HUES64 (cell line): ENCODE measurements around the gene NTM.

Experiments
- H3K27ac ChIP-seq: 2 replicates; pipeline ENCODE4 v1.7.0; 2013; ENCODE audit warnings: low read depth, low read length, inconsistent platforms
- H3K27me3 ChIP-seq: 2 replicates; pipeline ENCODE4 v1.6.1; 2013; ENCODE audit warnings: mild to moderate bottlenecking, low read length; ENCODE audit not compliant: insufficient read depth
- H3K36me3 ChIP-seq: 2 replicates; pipeline ENCODE4 v1.6.1; 2013; ENCODE audit warnings: mild to moderate bottlenecking, low read length; ENCODE audit not compliant: insufficient read depth
- H3K4me1 ChIP-seq: 2 replicates; pipeline ENCODE4 v1.6.1; 2013; ENCODE audit warnings: mild to moderate bottlenecking, low read length, moderate library complexity; ENCODE audit not compliant: insufficient read depth
- H3K4me3 ChIP-seq: 2 replicates; pipeline ENCODE4 v1.5.1; 2013; ENCODE audit warnings: mild to moderate bottlenecking, low read length, moderate library complexity
- H3K9ac ChIP-seq: 2 replicates; pipeline ENCODE4 v1.6.1; 2013; ENCODE audit warnings: mild to moderate bottlenecking, low read depth, low read length
- H3K9me3 ChIP-seq: 2 replicates; pipeline ENCODE4 v1.6.1; 2013; ENCODE audit warnings: low read depth, low read length; ENCODE audit not compliant: insufficient read depth
- WGBS: fragments of 150-250, 120-280 bp; methylation state at CpG from one replicate; pipeline ENCODE4 v1.1.7; 2013; ENCODE audit warnings: missing lambda C conversion rate; 5-methylcytosine and 5-hydroxymethylcytosine counted together

NTM gene

GRCh38 chr11:131924001-131924400, 553.6 kb downstream of the NTM start:
- Histone ChIP-seq H3K27me3 (no peaks in the 10 kb centered on the region), H3K4me1 (peaks cover 8% of the 10 kb centered on the region), H3K9ac (no peak overlapping the region), H3K4me3 (no peak overlapping the region), H3K9me3 (no peaks in the 10 kb centered on the region), H3K27ac (no peak overlapping the region), H3K36me3 (no peaks in the 10 kb centered on the region)
- 83% methylated on average over 7 of the region's 8 CpGs for WGBS

- Histone ChIP-seq H3K4me1 (peaks cover 8% of the 10 kb centered on the region), H3K4me3 (no peak overlapping the region), H3K9ac (no peak overlapping the region), H3K27ac (no peak overlapping the region), H3K27me3 (no peaks in the 10 kb centered on the region), H3K9me3 (no peaks in the 10 kb centered on the region), H3K36me3 (no peaks in the 10 kb centered on the region)
- WGBS: 75% methylated on average over 4 of the region's 4 CpGs
Observed at GRCh38 chr11:131924457-131925201, 554.2 kb downstream of the NTM start.

- Histone ChIP-seq H3K27me3 (no peaks in the 10 kb centered on the region), H3K27ac (no peak overlapping the region), H3K4me3 (no peak overlapping the region), H3K36me3 (no peaks in the 10 kb centered on the region), H3K4me1 (peaks cover 8% of the 10 kb centered on the region), H3K9me3 (no peaks in the 10 kb centered on the region), H3K9ac (no peak overlapping the region)
- WGBS: 92% methylated on average over 4 of the region's 4 CpGs
Observed at GRCh38 chr11:131925829-131926228, 555.4 kb downstream of the NTM start.

GRCh38 chr11:131928992-131929391, 558.6 kb downstream of the NTM start:
- Histone ChIP-seq H3K36me3 (no peaks in the 10 kb centered on the region), H3K27ac (no peak overlapping the region), H3K4me3 (no peak overlapping the region), H3K9me3 (no peaks in the 10 kb centered on the region), H3K27me3 (no peaks in the 10 kb centered on the region), H3K4me1 (peaks cover 8% of the 10 kb centered on the region), H3K9ac (no peak overlapping the region)
- 86% methylated on average over 11 of the region's 11 CpGs for WGBS

GRCh38 chr11:131932584-131933325, 562.3 kb downstream of the NTM start:
- 90% methylated on average over 13 of the region's 13 CpGs for WGBS
- no peak overlapping the region for H3K9ac ChIP-seq
- no peak overlapping the region for H3K27ac ChIP-seq
- H3K36me3 ChIP-seq: no peaks in the 10 kb centered on the region
- H3K9me3 ChIP-seq: no peaks in the 10 kb centered on the region
- no peaks in the 10 kb centered on the region for H3K4me1 ChIP-seq
- H3K27me3 ChIP-seq: no peaks in the 10 kb centered on the region
- H3K4me3 ChIP-seq: no peak overlapping the region

- H3K27me3 ChIP-seq: no peaks in the 10 kb centered on the region
- H3K9ac ChIP-seq: no peak overlapping the region
- H3K9me3 ChIP-seq: no peaks in the 10 kb centered on the region
- no peak overlapping the region for H3K27ac ChIP-seq
- H3K36me3 ChIP-seq: no peaks in the 10 kb centered on the region
- 99% methylated on average over 3 of the region's 4 CpGs for WGBS
- H3K4me1 ChIP-seq: no peaks in the 10 kb centered on the region
- H3K4me3 ChIP-seq: no peak overlapping the region
Observed at GRCh38 chr11:131934006-131934405, 563.6 kb downstream of the NTM start.

- H3K4me1 ChIP-seq: no peaks in the 10 kb centered on the region
- no peaks in the 10 kb centered on the region for H3K36me3 ChIP-seq
- H3K9ac ChIP-seq: no peak overlapping the region
- H3K27ac ChIP-seq: no peak overlapping the region
- WGBS: 90% methylated on average over 6 of the region's 6 CpGs
- H3K27me3 ChIP-seq: no peaks in the 10 kb centered on the region
- no peak overlapping the region for H3K4me3 ChIP-seq
- no peaks in the 10 kb centered on the region for H3K9me3 ChIP-seq
Observed at GRCh38 chr11:131938351-131938751, 567.9 kb downstream of the NTM start.

- Histone ChIP-seq H3K9ac (no peak overlapping the region), H3K4me1 (no peaks in the 10 kb centered on the region), H3K27me3 (no peaks in the 10 kb centered on the region), H3K27ac (no peak overlapping the region), H3K9me3 (no peaks in the 10 kb centered on the region), H3K4me3 (no peak overlapping the region), H3K36me3 (no peaks in the 10 kb centered on the region)
- WGBS: 75% methylated on average over 3 of the region's 4 CpGs
Observed at GRCh38 chr11:131940126-131940525, 569.7 kb downstream of the NTM start.

- no peaks in the 10 kb centered on the region for H3K9me3 ChIP-seq
- H3K9ac ChIP-seq: no peak overlapping the region
- H3K4me1 ChIP-seq: no peaks in the 10 kb centered on the region
- no peak overlapping the region for H3K27ac ChIP-seq
- H3K4me3 ChIP-seq: no peak overlapping the region
- no peaks in the 10 kb centered on the region for H3K36me3 ChIP-seq
- 77% methylated on average over 7 of the region's 7 CpGs for WGBS
- H3K27me3 ChIP-seq: no peaks in the 10 kb centered on the region
Observed at GRCh38 chr11:131942878-131943277, 572.5 kb downstream of the NTM start.

GRCh38 chr11:131943295-131943694, 572.9 kb downstream of the NTM start:
- H3K27ac ChIP-seq: no peak overlapping the region
- WGBS: 92% methylated on average over 6 of the region's 6 CpGs
- no peak overlapping the region for H3K4me3 ChIP-seq
- no peaks in the 10 kb centered on the region for H3K36me3 ChIP-seq
- H3K27me3 ChIP-seq: no peaks in the 10 kb centered on the region
- no peaks in the 10 kb centered on the region for H3K4me1 ChIP-seq
- H3K9me3 ChIP-seq: no peaks in the 10 kb centered on the region
- no peak overlapping the region for H3K9ac ChIP-seq

GRCh38 chr11:131944736-131945135, 574.3 kb downstream of the NTM start:
- Histone ChIP-seq H3K9me3 (no peaks in the 10 kb centered on the region), H3K36me3 (no peaks in the 10 kb centered on the region), H3K4me3 (no peak overlapping the region), H3K27ac (no peak overlapping the region), H3K27me3 (no peaks in the 10 kb centered on the region), H3K9ac (no peak overlapping the region), H3K4me1 (no peaks in the 10 kb centered on the region)
- WGBS: 96% methylated on average over 6 of the region's 6 CpGs
